Astrocyte of the spinal cord (primary cell): ENCODE data around the gene DOCK9.

Experiments
- DNase-seq: peaks from one replicate; pipeline ENCODE4 v3.0.0; 2011; ENCODE audit warnings: low read depth, low spot score
- H3K4me3 ChIP-seq: 2 replicates; pipeline ENCODE4 v1.5.1; 2011; ENCODE audit warnings: low read depth, mild to moderate bottlenecking, low read length, moderate library complexity
- CTCF ChIP-seq: IDR thresholded peaks from 2 replicates; pipeline ENCODE4 v1.5.1; 2012; ENCODE audit warnings: low read depth, mild to moderate bottlenecking, low read length, inconsistent platforms
- in situ Hi-C: cut with HindIII; loops from 2 replicates; pipeline ENCODE4 v1.10.0; 2017; ENCODE audit warnings: low sequenced_read_pairs

Gene DOCK9

GRCh38 chr13:98792321-98792720 is 185.5 kb downstream of the DOCK9 start:
- DNase-seq = no peak
- in situ Hi-C loops = no loop called here
- no peak for TF ChIP-seq CTCF
- no peak overlapping the region for H3K4me3 ChIP-seq

- in situ Hi-C loops = no loop called here
- H3K4me3 ChIP-seq = no peak overlapping the region
- DNase-seq = no peak
- TF ChIP-seq CTCF = no peak
Observed at GRCh38 chr13:98791611-98792010, 186.3 kb downstream of the DOCK9 start.

GRCh38 chr13:98787996-98788395 is 189.9 kb downstream of the DOCK9 start:
- no peak overlapping the region for H3K4me3 ChIP-seq
- TF ChIP-seq CTCF = no peak
- in situ Hi-C loops = no loop called here
- no peak for DNase-seq

- no peak for DNase-seq
- in situ Hi-C loops = no loop called here
- no peak overlapping the region for H3K4me3 ChIP-seq
- no peak for TF ChIP-seq CTCF
Observed at GRCh38 chr13:98787173-98787572, 190.7 kb downstream of the DOCK9 start.

GRCh38 chr13:98786023-98786422 is 191.8 kb downstream of the DOCK9 start:
- in situ Hi-C loops = no loop called here
- DNase-seq = no peak

GRCh38 chr13:98785405-98785804 is 192.5 kb downstream of the DOCK9 start:
- no peak for DNase-seq
- TF ChIP-seq CTCF = no peak
- no peak overlapping the region for H3K4me3 ChIP-seq
- in situ Hi-C loops = no loop called here

More at GRCh38 chr13:98786023-98786422, 191.8 kb downstream of the DOCK9 start:
- no peak overlapping the region for H3K4me3 ChIP-seq
- TF ChIP-seq CTCF = no peak

GRCh38 chr13:98784666-98785065 is 193.2 kb downstream of the DOCK9 start:
- TF ChIP-seq CTCF = no peak
- in situ Hi-C loops = no loop called here

More at GRCh38 chr13:98784666-98785065, 193.2 kb downstream of the DOCK9 start:
- no peak for DNase-seq
- no peak overlapping the region for H3K4me3 ChIP-seq
